Eye (tissue), 1 donor: ENCODE measurements around the gene ZSWIM5.
"Not testable (repeated sequence)": the region's sequence is repeated elsewhere in the genome, so short reads cannot be mapped to it uniquely, and the experiment has no call there.

ENCODE experiments used
- DNase-seq: peaks from one replicate; pipeline ENCODE4 v3.0.0-alpha.2; 2015

The ZSWIM5 gene

DNA sequence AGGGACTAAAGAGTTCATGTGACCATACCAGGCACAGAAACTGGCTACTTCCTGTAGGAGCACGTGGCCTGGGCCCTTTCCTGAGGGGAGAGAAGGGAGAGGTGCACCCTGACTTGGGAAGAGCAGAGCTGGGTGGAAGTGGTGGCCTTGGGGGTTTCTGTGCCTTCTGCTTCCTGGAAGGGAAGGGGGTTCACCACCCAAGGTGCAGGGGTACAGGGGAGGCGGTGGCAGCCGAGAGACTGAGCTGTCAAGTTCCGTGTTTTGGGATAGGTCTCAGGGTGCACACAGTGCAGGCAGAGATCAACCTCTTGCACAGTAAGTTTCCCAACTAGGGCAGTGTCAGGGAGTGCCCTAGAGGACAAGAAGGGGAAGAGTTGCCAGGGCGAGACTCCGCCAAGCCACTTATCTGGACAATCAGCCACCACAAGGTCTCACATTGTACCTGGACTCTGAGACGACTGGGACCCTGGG, 205.4 kb downstream of the ZSWIM5 start:
- no peak for DNase-seq

DNA sequence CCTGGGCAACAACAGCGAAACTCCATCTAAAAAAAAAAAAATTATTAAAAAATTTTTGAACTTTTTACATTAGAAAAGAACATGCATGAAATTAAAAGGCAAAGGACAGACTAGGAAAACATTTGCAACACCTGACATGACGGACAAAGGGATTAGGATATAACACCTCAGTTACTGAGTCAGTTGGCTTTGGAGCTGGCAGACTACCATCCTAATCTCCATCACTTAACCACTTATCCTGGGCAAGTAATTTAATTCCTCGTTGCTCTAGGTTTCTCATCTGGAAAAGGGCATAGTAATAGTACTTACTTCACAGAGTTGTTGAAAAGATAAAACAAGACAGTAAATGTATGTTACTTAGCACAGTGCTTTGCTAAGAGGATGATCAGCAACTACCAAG, 207.2 kb downstream of the ZSWIM5 start:
- DNase-seq, result no peak

DNA sequence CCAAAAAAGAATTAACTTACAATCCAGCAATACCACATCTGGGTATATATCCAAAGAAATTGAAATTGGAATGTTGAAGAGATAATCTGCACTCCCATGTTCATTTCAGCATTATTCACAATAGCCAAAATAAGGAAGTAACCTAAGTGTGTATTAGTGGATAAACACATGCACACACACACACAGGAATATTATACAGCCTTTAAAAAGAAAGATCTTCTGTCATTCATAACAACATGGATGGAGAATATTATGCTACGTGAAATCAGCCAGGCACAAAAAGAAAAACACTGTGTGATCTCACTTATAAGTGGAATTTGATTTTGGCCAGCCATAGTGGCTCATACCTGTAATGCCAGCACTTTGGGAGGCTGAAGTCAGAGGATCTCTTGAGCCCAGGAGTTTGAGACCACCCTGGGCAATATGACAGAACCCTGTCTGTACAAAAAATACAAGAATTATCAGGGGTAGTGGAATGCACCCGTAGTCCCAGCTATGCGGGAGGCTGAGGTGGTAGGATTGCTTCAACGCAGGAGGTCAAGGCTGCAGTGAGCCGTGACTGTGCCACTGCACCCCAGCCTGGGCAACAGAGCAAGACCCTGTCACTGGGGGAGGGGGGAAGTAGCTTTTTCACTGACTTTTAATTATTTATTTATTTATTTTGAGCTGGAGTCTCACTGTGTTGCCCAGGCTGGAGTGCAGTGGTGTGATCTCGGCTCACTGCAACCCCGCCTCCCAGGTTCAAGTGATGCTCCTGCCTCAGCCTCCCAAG, 210.8 kb downstream of the ZSWIM5 start:
- DNase-seq, result no peak

DNA sequence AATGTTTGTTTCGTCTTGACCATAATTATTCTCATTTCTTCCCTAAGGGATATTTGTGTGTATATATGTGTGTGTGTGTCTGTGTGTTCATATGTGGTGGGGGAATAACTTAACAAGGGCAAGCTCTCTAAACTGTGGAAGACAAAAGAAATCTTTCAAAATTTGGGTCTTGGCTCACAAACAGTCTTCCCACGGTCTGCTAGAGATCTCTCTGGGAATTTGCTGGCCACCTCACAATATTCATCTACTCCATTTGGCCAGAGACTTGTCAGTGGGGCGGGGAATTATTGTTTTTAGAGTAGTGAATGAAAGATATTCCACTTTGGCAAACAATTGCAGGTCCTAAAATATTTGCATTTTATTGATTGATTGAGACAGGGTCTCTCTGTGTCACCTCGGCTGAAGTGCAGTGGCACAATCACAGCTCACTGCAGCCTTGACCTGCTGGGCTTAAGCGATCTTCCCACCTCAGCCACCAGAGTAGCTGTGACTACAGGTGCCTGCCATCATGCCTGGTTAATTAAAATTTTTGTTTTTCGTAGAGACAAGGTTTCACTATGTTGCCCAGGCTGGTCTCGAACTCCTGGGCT, 212.0 kb downstream of the ZSWIM5 start:
- no peak for DNase-seq

DNA sequence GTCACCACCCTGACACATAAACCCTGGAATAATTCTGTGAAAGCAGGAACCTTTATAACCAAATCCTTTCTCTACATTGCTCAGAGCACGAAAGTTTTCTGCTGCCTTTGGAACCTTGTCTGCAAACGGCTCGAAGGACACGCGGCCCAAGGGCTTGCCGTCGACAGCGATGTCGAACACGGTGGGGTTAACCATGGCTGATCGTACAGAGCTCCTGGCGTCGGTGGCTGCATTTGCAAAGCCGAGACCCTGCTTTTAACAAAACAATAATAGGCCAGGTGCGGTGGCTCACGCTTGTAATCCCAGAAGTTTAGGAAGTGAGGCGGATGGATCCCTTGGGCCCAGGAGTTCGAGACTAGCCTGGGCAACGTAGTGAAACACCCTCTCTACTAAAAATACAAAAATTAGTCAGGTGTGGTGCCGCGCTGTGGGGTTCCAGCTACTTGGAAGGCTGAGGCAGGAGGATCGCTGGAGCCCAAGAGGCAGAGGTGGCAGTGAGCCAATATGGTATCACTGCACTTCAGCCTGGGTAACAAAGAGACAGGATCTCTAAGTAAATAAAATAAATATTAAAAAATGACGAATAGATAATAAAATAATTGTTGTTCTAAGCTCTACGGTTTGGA, 217.8 kb downstream of the ZSWIM5 start:
- no peak for DNase-seq

DNA sequence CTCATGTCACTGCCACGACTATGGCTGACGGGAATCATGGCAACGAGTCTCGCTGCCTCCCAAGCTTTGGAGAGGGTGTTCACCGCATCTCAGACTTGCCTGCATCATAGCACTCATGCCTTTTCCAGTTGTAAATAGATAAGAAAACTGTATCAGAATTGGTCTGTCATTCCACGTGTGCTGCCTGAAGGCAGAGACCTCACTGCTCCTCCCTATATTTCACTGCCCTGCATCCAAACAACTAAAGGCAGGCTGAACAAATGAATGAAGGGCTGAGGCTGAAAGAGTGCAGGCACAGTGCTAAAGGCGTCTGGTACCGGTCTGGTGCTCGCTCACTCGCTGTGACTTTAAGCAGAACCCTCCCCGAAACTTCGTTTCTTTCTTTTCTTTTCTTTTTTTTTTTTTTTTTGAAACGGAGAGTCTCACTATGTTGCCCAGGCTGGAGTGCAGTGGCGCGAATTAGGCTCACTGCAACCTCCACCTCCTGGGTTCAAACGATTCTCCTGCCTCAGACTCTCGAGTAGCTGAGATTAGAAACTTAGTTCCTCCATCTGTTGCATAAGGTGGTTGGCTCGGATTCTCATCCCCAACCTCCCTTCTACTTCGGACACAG, 220.6 kb downstream of the ZSWIM5 start:
- no peak for DNase-seq

DNA sequence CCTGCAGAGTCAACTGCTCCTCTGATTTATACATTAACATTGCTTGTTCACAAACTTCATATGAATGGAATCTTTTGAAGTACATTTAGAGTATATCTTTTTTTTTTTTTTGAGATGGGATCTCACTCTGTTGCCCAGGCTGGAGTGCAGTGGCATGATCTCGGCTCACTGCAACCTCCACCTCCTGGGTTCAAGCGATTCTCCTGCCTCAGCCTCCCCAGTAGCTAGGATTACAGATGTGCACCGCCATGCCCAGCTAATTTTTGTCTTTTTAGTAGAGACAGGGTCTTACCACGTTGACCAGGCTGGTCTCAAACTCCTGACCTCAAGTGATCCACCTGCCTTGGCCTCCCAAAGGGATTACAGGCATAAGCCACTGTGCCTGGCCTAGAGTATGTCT, 229.0 kb downstream of the ZSWIM5 start:
- DNase-seq, result not testable (repeated sequence)

DNA sequence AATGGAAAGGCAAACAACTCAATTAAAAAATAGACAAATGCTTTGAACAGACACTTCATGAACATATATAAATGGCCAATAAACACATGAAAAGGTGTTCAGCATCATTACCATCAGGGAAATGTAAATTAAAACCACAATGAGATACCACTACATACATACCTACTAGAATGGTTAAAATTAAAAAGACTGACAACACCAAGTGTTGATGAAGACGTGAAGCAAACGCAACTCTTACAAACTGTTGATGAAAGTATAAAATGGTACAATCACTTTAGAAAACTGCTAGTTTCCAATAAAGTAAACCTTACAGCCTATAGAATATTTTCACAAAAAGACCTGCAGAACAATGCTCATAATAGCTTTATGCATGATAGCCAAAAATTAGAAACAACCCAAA, 230.2 kb downstream of the ZSWIM5 start:
- no peak for DNase-seq

DNA sequence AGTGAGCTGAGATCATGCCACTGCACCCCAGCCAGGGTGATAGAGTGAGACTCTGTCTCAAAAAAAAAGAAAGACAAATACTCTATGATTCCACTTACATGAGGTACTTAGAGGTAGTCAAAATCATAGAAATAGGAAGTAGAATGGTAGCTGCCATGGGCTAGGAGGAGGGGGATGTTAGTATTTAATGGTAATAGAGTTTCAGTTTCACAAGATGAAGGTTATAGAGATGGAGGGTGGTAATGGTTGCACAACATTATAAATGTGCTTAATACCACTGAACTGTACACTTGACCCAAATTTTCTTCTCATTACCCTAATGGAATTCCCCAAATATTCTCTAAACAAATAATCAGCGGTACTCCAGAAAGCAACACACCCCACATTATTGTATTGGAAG, 232.8 kb downstream of the ZSWIM5 start:
- no peak for DNase-seq

DNA sequence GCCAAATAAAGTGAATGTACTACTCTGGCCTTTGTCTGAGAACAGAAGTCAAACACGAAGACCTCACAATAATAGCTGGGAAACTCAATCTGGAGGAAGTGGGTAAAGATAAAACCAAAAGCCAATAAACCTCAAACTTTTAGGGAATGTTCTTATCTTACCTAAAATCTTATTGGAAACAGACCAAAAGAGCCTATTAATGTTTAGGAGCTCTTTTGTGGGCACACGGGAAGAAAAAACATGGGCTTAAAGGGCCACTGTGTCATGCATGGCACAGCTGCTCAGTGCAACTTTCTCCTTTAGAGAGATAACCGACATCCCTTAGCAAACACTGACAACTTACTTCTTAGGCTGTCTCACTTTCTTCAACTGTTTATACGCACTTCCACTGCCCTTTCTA, 236.1 kb downstream of the ZSWIM5 start:
- DNase-seq, result no peak
